Measurements from ENCODE around the gene TAF3.

DNA sequence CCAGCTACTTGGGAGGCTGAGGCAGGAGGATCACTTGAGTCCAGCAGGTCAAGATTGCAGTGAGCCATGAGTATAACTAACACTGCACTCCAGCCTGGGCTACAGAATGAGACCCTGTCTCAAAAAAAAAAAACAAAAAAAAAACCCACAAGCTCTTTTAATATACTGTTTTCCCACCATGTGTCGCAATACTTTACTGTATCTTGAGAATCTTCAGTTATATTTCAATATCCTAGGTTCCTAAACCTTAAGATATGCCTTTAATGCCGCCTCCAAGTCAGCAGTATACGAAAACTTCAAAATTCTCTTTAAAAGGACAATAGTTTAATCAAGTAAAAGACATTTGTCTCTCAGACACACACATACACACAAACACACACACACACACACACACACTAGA is 62.8 kb downstream of the TAF3 start:
- TF ChIP-seq YY1 (IDR thresholded peaks at IDR 0.05; ENCODE audit: insufficient read depth, insufficient read length) (no peak), SUZ12 (IDR thresholded peaks at IDR 0.05; ENCODE audit: extremely low read depth, insufficient read depth, insufficient read length) (no peak), ZNF274 (IDR thresholded peaks at IDR 0.05; ENCODE audit: low read depth, low read length) (no peak)

All from NT2/D1 (cell line).